Prostate gland (tissue), 2 donors: ENCODE results near the gene CCDC169. TPM values are rescaled to one million over a fixed set of nuclear protein-coding genes. Genes with fewer than 3 reads are reported as not detected.

Experiments used
- DNase-seq: peaks from one replicate; pipeline ENCODE4 v3.0.0-alpha.2; 2019; ENCODE audit warnings: low spot score
- H3K27ac ChIP-seq, 2 donors: fragments of 200-600 bp; sonication (generic); 2 replicates each; pipeline ENCODE4 v1.5.1; 2017 to 2019
- H3K27me3 ChIP-seq: fragments of 200-600 bp; sonication (generic); replicated peaks from 2 replicates; pipeline ENCODE4 v1.5.1; 2019; ENCODE audit not compliant: insufficient read depth
- H3K36me3 ChIP-seq, 2 donors: fragments of 200-600 bp; sonication (generic); 1 replicate in 1 of 2; 2 replicates in 1 of 2; pipeline versions ENCODE4 v1.5.1 to v1.8.1; 2017 to 2019
- H3K4me1 ChIP-seq: fragments of 200-600 bp; sonication (generic); replicated peaks from 2 replicates; pipeline ENCODE4 v1.5.1; 2019
- H3K4me3 ChIP-seq, 2 donors: fragments of 200-600 bp; sonication (generic); 2 replicates each; pipeline ENCODE4 v1.5.1; 2017 to 2019
- H3K9me3 ChIP-seq: fragments of 200-600 bp; sonication (generic); 2 replicates; pipeline ENCODE4 v1.5.1; 2017
- CTCF ChIP-seq, 4 experiments: fragments of 200-600 bp in 2 of 4; fragments of 450-650 bp in 2 of 4; sonication (generic) in 2 of 4; IDR thresholded peaks; 1 replicate in 3 of 4; 2 replicates in 1 of 4; pipeline ENCODE4 v1.5.1; 2016 to 2019; ENCODE audit warnings: antibody characterized with exemption in 4 of 4, mild to moderate bottlenecking in 2 of 4, moderate library complexity in 2 of 4
- POLR2A ChIP-seq: fragments of 450-650 bp; IDR thresholded peaks from one replicate; pipeline ENCODE4 v1.6.1; 2016; ENCODE audit warnings: antibody characterized with exemption, mild to moderate bottlenecking
- POLR2AphosphoS5 ChIP-seq: sonication (generic); formaldehyde crosslinking; IDR thresholded peaks from one replicate; pipeline ENCODE4 v1.6.1; 2017; ENCODE audit warnings: antibody characterized with exemption
- intact Hi-C: fragments of 100-400 bp; cut with DNase I; formaldehyde crosslinking; loops from one replicate; pipeline ENCODE4 v1.14.2; 2022
- small RNA-seq, 2 donors: library from RNA; depleted of rRNA; stranded (forward); fragments of <200 nt; gene quantifications; one replicate each; pipeline ENCODE3, GENCODE V24; 2016
- total RNA-seq, 2 donors: library from RNA; depleted of rRNA; stranded (reverse); fragments of >200 nt; gene quantifications; one replicate each; pipeline ENCODE4 v1.1.0, GENCODE V29; 2016

The CCDC169 gene
- total RNA-seq, 2 donors from 2014 or later, result 4.1 to 4.3 TPM

- DNase-seq, result no peak
- Histone ChIP-seq H3K4me1 (no peaks in the 10 kb centered on the region), H3K36me3 (no peaks in the 10 kb centered on the region), H3K27me3 (no peaks in the 10 kb centered on the region), H3K9me3 (no peaks in the 10 kb centered on the region), H3K4me3 (no peak overlapping the region), H3K27ac (no peak overlapping the region)
- intact Hi-C loops, result no loop called here
- TF ChIP-seq POLR2AphosphoS5 (no peak), POLR2A (no peak), CTCF (IDR thresholded peaks at IDR 0.05) (no peak)
Observed at GRCh38 chr13:36183901-36184300, 113.7 kb downstream of the CCDC169 start.

Small RNA genes lying within 50 kb of the gene (small RNA-seq; reads per million reads assigned to genes)
- gene RNU6-71P, result 0 reads per million in 2 donors

Other genes with a start within 250 kb of the CCDC169 start
- 1 to 10 TPM; 3.8 to 3.9 TPM for gene DCLK1, start 166.4 kb downstream of the CCDC169 start, total RNA-seq
- 1 to 10 TPM; 2.3 to 5.1 TPM for gene SOHLH2, start 83.3 kb downstream of the CCDC169 start, total RNA-seq
- 10 to 100 TPM; 41.9 to 52.8 TPM for gene SPART, start 48.6 kb upstream of the CCDC169 start, total RNA-seq
- gene CCNA1, start 134.7 kb upstream of the CCDC169 start, total RNA-seq, result 1 to 10 TPM in 1 of 2 donors, not detected in 1; 9.2 TPM